OCI-LY7 (cell line): ENCODE data around the gene P2RX6. TPM values are rescaled to one million over a fixed set of nuclear protein-coding genes. Genes with fewer than 3 reads are reported as not detected.
"Not testable (repeated sequence)": the region's sequence is repeated elsewhere in the genome, so short reads cannot be mapped to it uniquely, and the experiment has no call there.

Experiments used
- BruUV-seq: library from RNA; stranded (reverse); fragments of 400-500 nt; replicated peaks from 2 replicates; lab custom pipeline; 2021; lab: Mats Ljungman, UMichigan
- CTCF ChIA-PET: fragments of 300-600 bp; sonication (Branson Sonifier 250); formaldehyde crosslinking; loops from one replicate; lab custom pipeline; 2022; ENCODE audit warnings: antibody characterized with exemption; ENCODE audit not compliant: unreplicated experiment; lab: Charles Lee
- POLR2A ChIA-PET: fragments of 300-600 bp; sonication (Branson Sonifier 250); formaldehyde crosslinking; loops from one replicate; lab custom pipeline; 2022; ENCODE audit warnings: antibody characterized with exemption; lab: Charles Lee
- DNase-seq: peaks from one replicate; pipeline ENCODE4 v3.0.0-alpha.2; 2015; ENCODE audit warnings: low spot score
- H2AFZ ChIP-seq: fragments of 200-600 bp; sonication (generic), shearing (Covaris generic); 2 replicates; pipeline ENCODE4 v1.6.1; 2014; ENCODE audit warnings: mild to moderate bottlenecking, antibody characterized with exemption, low read length, moderate library complexity
- H3K27ac ChIP-seq: fragments of 200-600 bp; sonication (generic); 2 replicates; pipeline ENCODE4 v1.5.1; 2014; ENCODE audit warnings: mixed run types, low read depth, mild to moderate bottlenecking, moderate library complexity, low read length, inconsistent platforms; ENCODE audit not compliant: poor library complexity, severe bottlenecking
- H3K36me3 ChIP-seq: fragments of 200-600 bp; sonication (generic); 2 replicates; pipeline ENCODE4 v1.6.1; 2014; ENCODE audit warnings: mild to moderate bottlenecking, antibody characterized with exemption, low read length, moderate library complexity, mixed read lengths; ENCODE audit not compliant: insufficient read depth
- H3K4me1 ChIP-seq: fragments of 200-600 bp; sonication (generic); 2 replicates; pipeline ENCODE4 v1.5.1; 2014; ENCODE audit warnings: mild to moderate bottlenecking, low read length; ENCODE audit not compliant: insufficient read depth, poor library complexity, severe bottlenecking
- H3K4me2 ChIP-seq: fragments of 200-600 bp; sonication (generic); 2 replicates; pipeline ENCODE4 v1.6.1; 2014; ENCODE audit warnings: mild to moderate bottlenecking, low read length
- H3K4me3 ChIP-seq: fragments of 200-600 bp; sonication (generic); 2 replicates; pipeline ENCODE4 v1.5.1; 2014; ENCODE audit warnings: mild to moderate bottlenecking, low read depth, low read length; ENCODE audit not compliant: poor library complexity, severe bottlenecking
- H3K79me2 ChIP-seq: fragments of 200-600 bp; sonication (generic); 2 replicates; pipeline ENCODE4 v1.6.1; 2016; ENCODE audit warnings: low read depth, mild to moderate bottlenecking, low read length, moderate library complexity, mixed read lengths; ENCODE audit not compliant: insufficient read depth
- H3K9me2 ChIP-seq: fragments of 200-600 bp; sonication (generic); 2 replicates; pipeline ENCODE4 v1.6.1; 2016; ENCODE audit warnings: mild to moderate bottlenecking, low read length, mixed read lengths; ENCODE audit not compliant: insufficient read depth
- H3K9me3 ChIP-seq: fragments of 200-600 bp; sonication (generic); 2 replicates; pipeline ENCODE4 v1.6.1; 2014; ENCODE audit warnings: mild to moderate bottlenecking, mixed run types, low read length, mixed read lengths
- H4K20me1 ChIP-seq: fragments of 200-600 bp; sonication (generic); 2 replicates; pipeline ENCODE4 v1.6.1; 2014; ENCODE audit warnings: mild to moderate bottlenecking, antibody characterized with exemption, low read length, moderate library complexity, mixed read lengths; ENCODE audit not compliant: insufficient read depth
- EZH2phosphoT487 ChIP-seq: fragments of 200-600 bp; sonication (generic); IDR thresholded peaks from 2 replicates; pipeline ENCODE4 v1.6.1; 2018; ENCODE audit warnings: low read depth, borderline replicate concordance, mild to moderate bottlenecking, mixed run types, antibody characterized with exemption, low read length, moderate library complexity, mixed read lengths
- intact Hi-C: fragments of 100-400 bp; cut with micrococcal nuclease; formaldehyde crosslinking; loops from one replicate; pipeline ENCODE4 v1.10.0; 2022; ENCODE audit not compliant: unreplicated experiment
- total RNA-seq, 2 experiments: library from RNA; depleted of rRNA in 1 of 2; stranded (reverse); fragments of >200 nt in 1 of 2; shearing (Covaris generic) in 1 of 2; gene quantifications; 2 replicates each; pipeline ENCODE4 v1.2.3, GENCODE V29; 2014 to 2022
- TF ChIP-seq, protein P1 (sequence below): fragments of 200-600 bp; sonication (generic); conservative IDR thresholded peaks from 2 replicates; pipeline ENCODE4 v1.5.1; 2014; ENCODE audit warnings: mild to moderate bottlenecking, antibody characterized with exemption, low read length, moderate library complexity, mixed read lengths

P2RX6 gene
- total RNA-seq, 2 experiments from 2014 or later: 0.06 to 0.32 TPM

DNA sequence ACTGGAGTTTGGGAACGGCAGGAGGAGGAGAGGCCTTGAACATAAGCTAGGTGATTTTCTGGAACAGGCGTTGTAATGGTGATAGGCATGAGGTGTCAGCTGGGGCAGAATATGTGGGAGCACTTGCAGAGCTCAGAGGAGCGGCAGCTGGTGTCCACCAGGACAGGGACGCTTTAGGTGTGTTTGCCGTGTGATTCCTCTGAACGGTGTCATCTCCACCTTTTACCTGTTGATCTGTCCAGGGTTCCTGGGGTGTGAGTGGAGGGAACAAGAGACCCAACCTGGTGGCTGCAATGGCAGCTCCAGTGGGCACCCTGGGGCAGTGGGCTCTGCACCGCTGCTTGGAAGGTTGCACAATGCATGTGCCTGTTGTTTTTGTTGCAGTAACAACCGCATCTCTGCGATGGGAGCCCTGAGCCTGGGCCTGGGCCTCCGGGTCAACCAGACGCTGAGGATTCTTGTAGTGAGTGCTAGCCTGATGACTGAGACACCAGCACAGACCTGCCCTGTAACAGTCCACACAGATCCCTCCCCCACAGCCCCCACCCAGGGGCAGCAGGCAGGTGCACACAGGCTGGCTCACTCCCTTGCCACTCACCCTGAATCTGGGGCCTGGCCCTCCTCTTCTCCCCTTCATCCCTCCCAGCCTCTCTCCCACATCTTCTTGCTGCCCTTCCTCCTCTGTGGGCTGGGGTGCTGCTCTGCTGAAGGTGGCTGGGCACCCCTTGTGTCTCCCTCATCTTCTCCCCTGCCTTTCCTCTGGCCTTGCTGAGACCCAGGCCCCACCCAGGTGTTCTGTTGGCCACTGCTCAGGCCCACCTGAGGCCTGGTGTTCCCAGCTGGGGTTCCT lies 40.0 kb downstream of the P2RX6 start:
- Histone ChIP-seq H3K4me2 (no peak overlapping the region), H3K27ac (no peak overlapping the region), H2AFZ (no peak overlapping the region), H3K9me3 (no peaks in the 10 kb centered on the region), H3K4me3 (no peak overlapping the region), H3K36me3 (no peaks in the 10 kb centered on the region), H3K9me2 (no peaks in the 10 kb centered on the region), H4K20me1 (no peaks in the 10 kb centered on the region), H3K4me1 (peaks cover 16% of the 10 kb centered on the region), H3K79me2 (no peaks in the 10 kb centered on the region)
- CTCF ChIA-PET: interaction anchor here (0.6 kb wide), 1 partner anchor 491 kb away, joined by 3 read pairs; no protein-coding TSS in a partner anchor
- no TSS peak for BruUV-seq
- intact Hi-C loops: no loop called here
- DNase-seq: no peak
- TF ChIP-seq, protein P1, sequence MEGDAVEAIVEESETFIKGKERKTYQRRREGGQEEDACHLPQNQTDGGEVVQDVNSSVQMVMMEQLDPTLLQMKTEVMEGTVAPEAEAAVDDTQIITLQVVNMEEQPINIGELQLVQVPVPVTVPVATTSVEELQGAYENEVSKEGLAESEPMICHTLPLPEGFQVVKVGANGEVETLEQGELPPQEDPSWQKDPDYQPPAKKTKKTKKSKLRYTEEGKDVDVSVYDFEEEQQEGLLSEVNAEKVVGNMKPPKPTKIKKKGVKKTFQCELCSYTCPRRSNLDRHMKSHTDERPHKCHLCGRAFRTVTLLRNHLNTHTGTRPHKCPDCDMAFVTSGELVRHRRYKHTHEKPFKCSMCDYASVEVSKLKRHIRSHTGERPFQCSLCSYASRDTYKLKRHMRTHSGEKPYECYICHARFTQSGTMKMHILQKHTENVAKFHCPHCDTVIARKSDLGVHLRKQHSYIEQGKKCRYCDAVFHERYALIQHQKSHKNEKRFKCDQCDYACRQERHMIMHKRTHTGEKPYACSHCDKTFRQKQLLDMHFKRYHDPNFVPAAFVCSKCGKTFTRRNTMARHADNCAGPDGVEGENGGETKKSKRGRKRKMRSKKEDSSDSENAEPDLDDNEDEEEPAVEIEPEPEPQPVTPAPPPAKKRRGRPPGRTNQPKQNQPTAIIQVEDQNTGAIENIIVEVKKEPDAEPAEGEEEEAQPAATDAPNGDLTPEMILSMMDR: no peak
- no peak for TF ChIP-seq EZH2phosphoT487
- POLR2A ChIA-PET: no interaction called here

DNA sequence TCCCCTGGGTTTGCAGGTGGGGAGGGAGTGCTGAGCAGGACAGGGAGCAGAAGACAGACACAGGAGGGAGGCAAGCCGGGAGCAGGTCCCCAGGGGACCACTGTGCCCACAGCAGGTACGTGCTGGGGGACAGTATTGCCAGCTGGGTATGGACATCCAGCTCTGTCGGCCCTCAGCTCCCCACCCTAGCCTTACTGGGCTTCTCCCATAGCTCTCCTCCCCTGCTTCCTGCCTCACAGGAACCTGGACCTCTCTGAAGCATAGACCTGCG lies 40.5 kb downstream of the P2RX6 start:
- H3K4me1 ChIP-seq: peaks cover 16% of the 10 kb centered on the region
- H3K79me2 ChIP-seq: no peaks in the 10 kb centered on the region
- no peak for DNase-seq
- H3K36me3 ChIP-seq: no peaks in the 10 kb centered on the region
- TF ChIP-seq, protein P1: no peak
- TF ChIP-seq EZH2phosphoT487: no peak
- CTCF ChIA-PET: interaction anchor here (0.5 kb wide), 1 partner anchor 40 kb away, joined by 3 read pairs; the partner anchor contains the start of gene P2RX6
- H3K9me3 ChIP-seq: no peaks in the 10 kb centered on the region
- H3K27ac ChIP-seq: no peak overlapping the region
- intact Hi-C loops: no loop called here
- no peaks in the 10 kb centered on the region for H4K20me1 ChIP-seq
- peak overlapping the region; percentile 46; the same call in 1 of the 2 replicates for H3K4me2 ChIP-seq
- H3K4me3 ChIP-seq: no peak overlapping the region
- 0 out of 2 replicates have a peak overlapping the region, but pooled peaks have one; percentile 34 for H2AFZ ChIP-seq
- no TSS peak for BruUV-seq
- no peaks in the 10 kb centered on the region for H3K9me2 ChIP-seq
- POLR2A ChIA-PET: no interaction called here

DNA sequence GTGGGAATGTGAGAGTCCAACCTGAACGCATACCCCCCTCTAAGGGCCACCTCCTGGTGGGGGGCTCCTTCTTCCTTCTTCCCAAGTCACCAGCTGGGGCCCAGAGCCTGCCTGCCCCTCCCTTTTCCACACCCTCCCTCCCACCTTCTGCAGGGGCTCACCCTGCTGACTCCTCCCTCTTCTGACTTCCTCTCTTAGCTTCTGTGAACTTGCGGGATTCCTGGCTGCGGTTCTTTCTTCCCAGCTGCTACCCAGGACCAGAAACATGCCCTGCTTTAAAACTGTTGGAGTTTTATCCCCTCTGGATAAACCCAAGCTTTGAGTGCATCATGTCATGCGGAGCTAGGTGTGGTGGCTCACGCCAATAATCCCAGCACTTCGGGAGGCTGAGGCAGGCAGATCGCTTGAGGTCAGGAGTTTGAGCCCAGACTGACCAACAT lies 40.9 kb downstream of the P2RX6 start:
- intact Hi-C loops: no loop called here
- H3K4me2 ChIP-seq: peak overlapping the region; percentile 46; the same call in 1 of the 2 replicates
- H3K4me3 ChIP-seq: no peak overlapping the region
- DNase-seq: no peak
- H3K27ac ChIP-seq: no peak overlapping the region
- H3K9me2 ChIP-seq: no peaks in the 10 kb centered on the region
- no peak for TF ChIP-seq EZH2phosphoT487
- TF ChIP-seq, protein P1: no peak
- peaks cover 16% of the 10 kb centered on the region for H3K4me1 ChIP-seq
- no peaks in the 10 kb centered on the region for H3K79me2 ChIP-seq
- no peaks in the 10 kb centered on the region for H4K20me1 ChIP-seq
- H3K36me3 ChIP-seq: no peaks in the 10 kb centered on the region
- CTCF ChIA-PET: interaction anchor here (0.5 to 0.6 kb wide), 2 partner anchors 41 to 248 kb away, joined by 3 read pairs; partner anchors contain the start of gene P2RX6
- no TSS peak for BruUV-seq
- POLR2A ChIA-PET: no interaction called here
- 0 out of 2 replicates have a peak overlapping the region, but pooled peaks have one; percentile 34 for H2AFZ ChIP-seq
- H3K9me3 ChIP-seq: no peaks in the 10 kb centered on the region

DNA sequence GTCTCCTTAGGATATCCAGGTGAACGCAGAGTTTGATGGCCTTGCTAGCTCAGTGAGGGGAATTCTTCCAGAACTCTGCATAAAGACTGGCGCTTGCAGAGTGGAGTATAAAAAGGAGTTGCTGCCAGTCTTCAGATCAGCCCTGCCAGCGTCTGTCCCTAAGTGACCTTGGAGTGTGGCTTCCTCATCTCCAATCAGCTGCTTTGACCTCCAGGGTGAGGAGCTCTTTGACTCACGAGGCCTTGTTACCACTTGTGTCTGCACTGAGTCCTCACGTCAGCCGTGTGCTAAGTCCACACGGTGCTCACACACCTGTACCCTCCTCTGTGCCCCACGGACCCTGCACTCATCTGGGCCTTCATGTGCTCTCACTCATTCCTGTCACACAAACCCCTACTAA lies 45.4 kb downstream of the P2RX6 start:
- H3K4me3 ChIP-seq, H4K20me1 ChIP-seq, POLR2A ChIA-PET, H3K4me1 ChIP-seq, CTCF ChIA-PET, H3K9me3 ChIP-seq, H3K27ac ChIP-seq, DNase-seq, intact Hi-C loops, BruUV-seq, H3K9me2 ChIP-seq, H3K4me2 ChIP-seq, H3K36me3 ChIP-seq, H3K79me2 ChIP-seq, H2AFZ ChIP-seq: not testable (repeated sequence)
